HG03520 (cell line): ENCODE data around the gene TJP2.

Source experiments
- ATAC-seq: cut with Tn5 transposase; IDR thresholded peaks from one replicate; pipeline ENCODE4 v1.9.1; 2021; ENCODE audit warnings: mild to moderate bottlenecking, moderate library complexity; ENCODE audit not compliant: unreplicated experiment

The TJP2 gene

GRCh38 chr9:69173891-69174615 lies at the start of gene TJP2:
TJP2 (plus strand) TSS chr9:69174277; CDS start chr9:69174373, 96 bp downstream.
- peak; percentile 33 for ATAC-seq

GRCh38 chr9:69130456-69131441 lies 43.3 kb upstream of the TJP2 start:
- no peak for ATAC-seq

DNA sequence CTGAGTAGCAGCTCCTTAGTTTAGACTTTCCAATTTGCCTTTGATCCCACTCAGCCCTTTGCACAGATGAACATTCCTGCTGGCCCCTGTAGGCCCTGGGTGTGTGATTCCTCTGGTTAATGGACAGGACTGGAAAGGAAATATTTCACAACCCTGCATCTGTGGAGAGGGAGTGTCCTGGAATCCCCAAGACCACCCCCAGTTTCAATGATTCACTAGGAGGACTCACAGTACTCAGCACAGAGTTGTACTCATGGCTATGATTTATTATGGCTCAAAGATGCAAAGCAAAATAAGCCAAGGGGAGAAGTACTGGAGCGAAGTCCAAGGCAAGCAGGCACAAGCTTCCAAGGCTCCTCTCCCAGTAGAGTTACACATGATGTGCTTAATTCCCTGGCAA lies 42.4 kb upstream of the TJP2 start:
- no peak for ATAC-seq

- ATAC-seq, result no peak
Measured at GRCh38 chr9:69132361-69132760, 41.7 kb upstream of the TJP2 start.

DNA sequence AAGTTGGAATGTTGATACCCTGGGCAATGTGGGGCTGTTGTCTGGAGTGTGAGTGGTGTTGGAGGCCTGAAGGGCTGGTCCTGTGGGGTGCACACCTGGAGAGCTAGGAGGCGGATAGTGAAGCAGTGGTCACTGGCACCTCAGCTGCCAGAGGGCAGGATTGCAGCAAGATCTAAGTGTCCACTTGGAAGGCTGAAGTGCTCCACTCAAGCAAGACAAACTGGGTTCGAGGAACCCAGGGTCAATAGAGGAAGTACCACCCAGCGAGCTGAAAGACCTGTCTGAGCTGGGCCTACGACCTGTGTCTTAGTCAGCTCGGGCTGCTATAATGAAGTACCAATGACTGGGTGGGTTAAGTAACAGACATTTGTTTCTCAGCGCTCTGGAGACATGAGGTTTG lies 39.7 kb upstream of the TJP2 start:
- ATAC-seq, result no peak

- ATAC-seq, result no peak
Measured at GRCh38 chr9:69136185-69136584, 37.9 kb upstream of the TJP2 start.

DNA sequence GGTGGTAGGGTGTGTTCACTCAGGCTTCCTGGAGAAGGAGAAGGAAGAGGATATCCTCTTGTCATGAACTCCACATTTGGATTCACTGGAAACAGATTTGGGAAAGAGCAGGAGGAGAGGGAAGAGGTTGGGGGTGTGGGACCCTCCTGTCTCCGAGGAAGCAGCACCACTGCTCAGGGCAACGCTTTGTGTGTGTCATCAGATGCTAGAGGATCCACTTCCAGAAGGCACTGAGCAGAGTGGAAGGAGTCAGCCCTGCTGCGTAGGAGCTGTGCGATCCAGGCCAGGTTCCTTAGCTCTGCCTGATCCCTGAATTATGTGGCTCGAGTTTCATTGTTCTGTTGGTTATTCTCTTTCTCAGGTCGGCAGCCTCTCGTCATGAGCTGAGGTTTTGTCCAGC lies 37.3 kb upstream of the TJP2 start:
- no peak for ATAC-seq

DNA sequence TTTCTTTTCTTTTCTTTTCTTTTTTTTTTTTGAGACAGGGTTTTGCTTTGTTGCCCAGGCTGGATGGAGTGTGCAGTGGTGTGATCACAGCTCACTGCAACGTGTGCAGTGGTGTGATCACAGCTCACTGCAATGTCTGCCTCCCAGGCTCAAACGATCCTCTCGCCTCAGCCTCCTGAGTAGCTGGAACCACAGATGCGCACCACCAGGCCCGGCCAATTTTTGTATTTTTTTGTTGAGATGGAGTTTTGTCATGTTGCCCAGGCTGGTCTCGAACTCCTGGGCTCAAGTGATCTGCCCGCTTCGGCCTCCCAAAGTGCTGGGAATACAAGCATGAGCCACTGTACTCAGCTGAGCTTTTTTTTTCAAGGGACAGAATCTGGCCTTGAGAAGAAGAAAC lies 36.8 kb upstream of the TJP2 start:
- ATAC-seq, result no peak

- ATAC-seq, result no peak
Measured at GRCh38 chr9:69139596-69139995, 34.5 kb upstream of the TJP2 start.

- ATAC-seq, result no peak
Measured at GRCh38 chr9:69140123-69140735, 33.8 kb upstream of the TJP2 start.

- no peak for ATAC-seq
Measured at GRCh38 chr9:69141851-69142250, 32.2 kb upstream of the TJP2 start.

DNA sequence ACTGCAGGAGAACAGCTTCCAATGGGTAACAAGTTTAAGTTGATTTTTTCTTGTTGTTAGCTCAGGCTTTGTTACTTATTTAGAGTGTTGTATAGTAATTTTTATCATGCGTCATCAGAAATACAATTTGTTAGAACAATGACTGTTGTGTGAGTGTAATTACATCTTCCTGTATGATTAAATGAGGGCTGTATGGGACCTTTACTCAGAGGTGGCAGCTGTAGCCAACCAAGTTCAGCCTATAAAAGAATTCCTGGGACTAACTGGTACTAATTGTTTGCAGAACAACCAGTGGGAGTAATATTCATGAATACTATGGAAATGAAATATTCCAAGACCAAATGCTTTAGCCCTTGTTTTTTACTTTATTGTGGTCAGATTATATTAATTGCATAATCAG lies 30.8 kb upstream of the TJP2 start:
- ATAC-seq, result no peak

DNA sequence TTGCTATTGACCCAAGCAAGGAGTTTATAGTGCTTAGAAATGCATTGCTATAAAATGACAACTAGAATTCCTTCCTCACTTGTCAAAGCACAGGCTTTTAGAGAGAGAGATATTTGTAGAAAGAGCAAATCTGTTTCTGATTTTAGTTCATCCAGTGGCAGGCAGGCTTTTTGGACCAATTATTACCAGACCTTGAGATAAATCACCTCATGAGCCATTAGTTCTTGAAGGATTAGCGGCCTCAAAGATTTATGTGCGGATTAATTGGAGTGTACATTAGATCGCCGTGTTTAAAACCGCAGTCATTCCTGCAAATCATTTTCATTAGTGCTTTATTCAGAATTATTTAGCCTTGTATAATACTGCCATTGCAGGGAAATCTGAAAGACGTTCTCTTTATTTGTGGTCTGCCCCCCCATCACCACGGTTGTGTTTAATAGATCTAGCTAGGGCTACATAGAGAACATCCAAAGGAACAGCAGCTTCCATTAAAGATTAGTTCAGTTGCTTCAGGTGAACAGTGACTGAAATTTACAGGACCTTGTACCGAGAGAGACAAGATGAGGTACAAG lies 28.8 kb upstream of the TJP2 start:
- ATAC-seq, result no peak

DNA sequence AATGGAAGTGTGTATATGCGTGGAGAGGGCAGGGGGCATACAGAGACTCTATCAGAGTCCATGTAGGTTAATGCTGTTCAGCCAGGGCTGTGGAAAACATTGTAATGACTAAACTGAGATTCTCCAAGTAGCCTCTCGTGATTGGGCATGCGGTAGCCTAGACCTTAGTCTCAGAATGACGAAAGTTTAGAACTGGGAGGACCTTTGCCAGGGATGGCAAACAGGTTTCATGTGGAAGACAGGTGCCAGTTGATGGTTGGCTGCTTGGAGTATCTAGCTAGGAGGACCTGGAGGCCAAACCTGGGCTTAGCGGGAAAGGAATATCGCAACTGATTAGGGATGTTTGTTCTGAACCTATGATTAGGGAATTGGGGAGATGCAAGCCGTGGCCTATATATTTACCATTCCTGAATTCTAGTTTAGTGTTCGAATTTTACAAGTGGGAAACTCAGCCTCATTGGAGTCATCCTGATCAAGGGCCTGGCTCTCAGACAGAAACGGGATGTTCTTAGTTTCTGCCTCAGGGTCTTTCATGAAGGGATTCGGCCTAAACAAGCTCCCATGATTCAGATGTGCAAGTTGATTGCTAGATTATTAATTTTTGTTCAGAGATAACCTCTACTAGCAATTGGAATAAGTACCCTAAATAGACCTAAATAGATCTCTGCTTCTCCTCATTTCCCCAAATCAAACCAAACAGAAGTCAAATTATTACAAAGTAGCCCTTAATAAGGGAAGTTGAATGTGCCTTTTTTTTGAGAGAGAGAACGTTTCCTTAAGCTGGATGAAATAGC lies 26.8 kb upstream of the TJP2 start:
- ATAC-seq, result no peak

DNA sequence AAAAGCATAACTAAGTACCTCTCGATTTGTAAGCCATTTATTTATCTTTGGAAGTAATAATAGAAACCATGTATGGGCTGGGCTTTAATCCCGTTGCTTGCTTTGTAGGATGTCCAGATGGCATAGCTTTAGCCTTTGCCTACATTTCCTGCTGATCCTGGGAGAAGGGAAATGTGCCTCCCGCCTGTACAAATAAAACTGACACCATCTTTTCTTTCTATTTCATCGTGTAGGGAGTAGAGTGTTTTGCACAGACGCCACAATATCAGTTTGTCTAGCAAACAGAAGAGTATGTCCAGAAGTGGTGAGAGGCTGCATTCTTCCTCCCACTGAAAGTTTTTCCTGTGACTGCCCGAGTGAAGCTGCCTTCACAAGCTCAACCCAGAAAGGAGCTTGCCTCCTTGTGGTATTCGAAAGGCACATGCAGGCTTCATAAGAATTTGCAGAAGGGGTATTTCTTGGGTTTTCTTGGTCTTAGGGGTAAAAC lies 24.7 kb upstream of the TJP2 start:
- ATAC-seq, result no peak

DNA sequence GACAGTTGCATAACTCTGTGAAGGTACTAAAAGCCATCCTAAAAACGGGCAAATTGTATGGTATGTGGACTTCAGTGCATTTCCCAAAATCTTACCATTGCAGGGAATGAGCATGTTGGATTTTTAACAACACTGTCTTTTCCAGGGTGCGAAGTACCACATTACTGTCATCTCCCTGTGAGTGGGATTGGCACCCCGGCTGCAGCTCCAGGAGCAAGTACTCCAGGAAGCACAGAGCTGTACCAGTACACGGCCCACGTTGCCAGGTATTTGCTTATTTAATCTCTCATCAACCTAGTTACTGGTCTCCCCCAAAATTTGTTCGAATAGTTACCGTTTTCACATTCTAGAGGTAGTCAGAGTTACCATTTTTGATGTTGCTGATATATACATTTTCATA lies 22.6 kb upstream of the TJP2 start:
- ATAC-seq, result no peak

GRCh38 chr9:69153707-69154521 lies 20.2 kb upstream of the TJP2 start:
- ATAC-seq, result no peak

DNA sequence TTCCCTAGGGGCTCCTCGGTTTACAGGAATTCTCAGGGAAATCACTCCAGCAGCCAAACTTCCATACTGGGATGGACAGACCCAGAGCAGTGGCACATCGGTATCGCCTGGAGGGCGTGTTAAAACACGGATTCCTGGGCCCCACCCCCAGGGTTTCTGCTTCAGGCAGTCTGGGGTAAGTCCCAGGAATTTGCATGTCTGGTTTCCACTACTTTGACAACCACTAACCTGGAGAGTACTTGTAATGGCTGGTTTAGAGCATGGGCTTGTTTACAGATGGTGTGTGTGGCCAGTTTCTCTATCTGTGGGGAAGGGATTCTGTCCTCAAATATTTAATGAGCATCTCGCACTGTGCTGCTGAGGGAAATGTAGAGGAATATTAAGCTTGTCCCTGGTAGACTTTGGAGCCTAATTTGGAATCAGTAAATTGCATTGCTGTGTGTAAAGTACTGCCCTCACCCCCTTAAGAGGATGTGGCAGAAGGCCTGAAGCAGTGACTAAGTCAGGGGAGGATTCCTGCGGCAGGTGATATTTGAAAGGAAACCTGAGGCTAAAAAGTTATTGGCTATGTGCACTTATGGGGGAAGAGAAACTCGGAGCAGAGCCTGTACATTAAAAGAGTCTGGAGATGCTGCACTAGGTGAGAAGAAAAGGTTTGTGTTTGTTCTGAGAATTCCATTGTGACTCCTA lies 18.6 kb upstream of the TJP2 start:
- peak; percentile 99 for ATAC-seq
